H1 (cell line): ENCODE data around the gene NPSR1. TPM values are rescaled to one million over a fixed set of nuclear protein-coding genes. Genes with fewer than 3 reads are reported as not detected.

Source experiments
- CTCF ChIA-PET: fragments of 300-600 bp; sonication (Branson Sonifier 250); formaldehyde crosslinking; loops from one replicate; lab custom pipeline; 2021; ENCODE audit not compliant: partially characterized antibody; lab: Charles Lee
- POLR2A ChIA-PET: fragments of 300-600 bp; sonication (Branson Sonifier 250); formaldehyde crosslinking; loops from one replicate; lab custom pipeline; 2021; ENCODE audit warnings: inconsistent platforms; ENCODE audit not compliant: partially characterized antibody; lab: Charles Lee
- DNase-seq, 2 experiments: peaks; one replicate each; pipeline versions ENCODE4 v3.0.0 to v3.0.0-alpha.2; 2010 to 2022; ENCODE audit warnings: low spot score in 2 of 2, low read depth in 1 of 2, mixed read lengths in 1 of 2
- FAIRE-seq: peaks from 2 replicates; lab custom pipeline; 2011; peaks lifted over from hg19 to GRCh38; lab: Jason Lieb, UNC
- H2AFZ ChIP-seq: 2 replicates; pipeline ENCODE4 v1.8.1; 2012; ENCODE audit warnings: low read length, inconsistent platforms
- H2AK5ac ChIP-seq: 2 replicates; pipeline ENCODE4 v1.6.1; 2013; ENCODE audit warnings: low read depth, low read length
- H2BK120ac ChIP-seq: replicated peaks from 2 replicates; pipeline ENCODE3; 2013; ENCODE audit warnings: low read depth, low read length, inconsistent platforms
- H2BK12ac ChIP-seq: 2 replicates; pipeline ENCODE4 v1.6.1; 2013; ENCODE audit warnings: low read depth, low read length
- H2BK15ac ChIP-seq: 2 replicates; pipeline ENCODE4 v1.6.1; 2013; ENCODE audit warnings: low read length
- H2BK20ac ChIP-seq: 2 replicates; pipeline ENCODE4 v1.6.1; 2013; ENCODE audit warnings: low read length
- H2BK5ac ChIP-seq: 2 replicates; pipeline ENCODE4 v1.6.1; 2013; ENCODE audit warnings: low read depth, low read length
- H3K14ac ChIP-seq: 2 replicates; pipeline ENCODE4 v1.6.1; 2013; ENCODE audit warnings: inconsistent platforms; ENCODE audit not compliant: insufficient read length
- H3K18ac ChIP-seq: 2 replicates; pipeline ENCODE4 v1.6.1; 2013; ENCODE audit warnings: low read length; ENCODE audit errors: extremely low read depth
- H3K23ac ChIP-seq: 2 replicates; pipeline ENCODE4 v1.6.1; 2013; ENCODE audit warnings: inconsistent platforms; ENCODE audit not compliant: insufficient read length
- H3K23me2 ChIP-seq: 2 replicates; pipeline ENCODE4 v1.6.1; 2013; ENCODE audit warnings: low read depth, low read length
- H3K27ac ChIP-seq: 2 replicates; pipeline ENCODE4 v1.6.1; 2011; ENCODE audit warnings: low read depth, low read length, inconsistent platforms
- H3K27me3 ChIP-seq, 4 experiments: replicated peaks in 1 of 4; 1 replicate in 1 of 4; 2 replicates in 3 of 4; pipeline versions ENCODE4 v1.6.1 to v1.8.1; 2011 to 2013; ENCODE audit warnings: low read length in 3 of 4, mild to moderate bottlenecking in 3 of 4, inconsistent platforms in 2 of 4, mixed read lengths in 2 of 4, moderate library complexity in 1 of 4; ENCODE audit not compliant: control insufficient read depth in 3 of 4, insufficient read depth in 3 of 4; ENCODE audit errors: extremely low read depth in 1 of 4
- H3K36me3 ChIP-seq, 4 experiments: 2 replicates each; pipeline versions ENCODE4 v1.6.1 to v1.8.1; 2011 to 2013; ENCODE audit warnings: mild to moderate bottlenecking in 4 of 4, low read length in 3 of 4, moderate library complexity in 2 of 4, control low read depth in 1 of 4, inconsistent platforms in 1 of 4; ENCODE audit not compliant: insufficient read depth in 4 of 4, control insufficient read depth in 2 of 4
- H3K4ac ChIP-seq: replicated peaks from 2 replicates; pipeline ENCODE3; 2013; ENCODE audit warnings: low read length, low read depth, mixed read lengths, inconsistent platforms; ENCODE audit not compliant: insufficient read length
- H3K4me1 ChIP-seq, 4 experiments: replicated peaks in 1 of 4; 1 replicate in 1 of 4; 2 replicates in 3 of 4; pipeline versions ENCODE4 v1.6.1 to v1.8.1; 2011 to 2013; ENCODE audit warnings: low read length in 3 of 4, inconsistent platforms in 2 of 4, mixed read lengths in 1 of 4; ENCODE audit not compliant: insufficient read depth in 4 of 4, control insufficient read depth in 3 of 4
- H3K4me2 ChIP-seq, 2 experiments: 2 replicates each; pipeline versions ENCODE4 v1.6.1 to v1.8.1; 2011 to 2013; ENCODE audit warnings: low read depth in 2 of 2, low read length in 2 of 2, control low read depth in 1 of 2, inconsistent platforms in 1 of 2, mild to moderate bottlenecking in 1 of 2; ENCODE audit not compliant: insufficient read depth in 1 of 2
- H3K4me3 ChIP-seq, 4 experiments: fragments of 200-600, 300-600 bp in 1 of 4; sonication (generic), shearing (Covaris generic), sonication (Bioruptor Twin) in 1 of 4; 2 replicates each; pipeline versions ENCODE4 v1.5.1 to v1.8.1; 2011 to 2016; ENCODE audit warnings: low read length in 4 of 4, low read depth in 3 of 4, control low read depth in 2 of 4, inconsistent platforms in 2 of 4, mild to moderate bottlenecking in 2 of 4, mixed read lengths in 1 of 4, moderate library complexity in 1 of 4; ENCODE audit not compliant: insufficient read depth in 2 of 4; ENCODE audit errors: extremely low read depth in 1 of 4
- H3K56ac ChIP-seq: replicated peaks from 2 replicates; pipeline ENCODE3; 2013; ENCODE audit warnings: low read depth, mild to moderate bottlenecking, mixed read lengths, low read length, inconsistent platforms; ENCODE audit not compliant: insufficient read length
- H3K79me1 ChIP-seq: 2 replicates; pipeline ENCODE4 v1.6.1; 2013; ENCODE audit warnings: low read depth, low read length, control low read depth
- H3K79me2 ChIP-seq, 2 experiments: 2 replicates each; pipeline versions ENCODE4 v1.6.1 to v1.8.1; 2012 to 2013; ENCODE audit warnings: low read length in 2 of 2, mild to moderate bottlenecking in 2 of 2, inconsistent platforms in 1 of 2; ENCODE audit not compliant: insufficient read depth in 2 of 2, control insufficient read depth in 1 of 2
- H3K9ac ChIP-seq, 4 experiments: replicated peaks in 1 of 4; 1 replicate in 1 of 4; 2 replicates in 3 of 4; pipeline versions ENCODE4 v1.6.1 to v1.8.1; 2011 to 2013; ENCODE audit warnings: low read depth in 3 of 4, low read length in 3 of 4, control low read depth in 2 of 4, mild to moderate bottlenecking in 2 of 4, moderate library complexity in 2 of 4, inconsistent platforms in 1 of 4; ENCODE audit errors: extremely low read depth in 1 of 4
- H3K9me3 ChIP-seq, 2 experiments: 2 replicates each; pipeline versions ENCODE4 v1.6.1 to v1.8.1; 2012 to 2013; ENCODE audit warnings: mild to moderate bottlenecking in 2 of 2, moderate library complexity in 2 of 2, control low read depth in 1 of 2, inconsistent platforms in 1 of 2, low read depth in 1 of 2, low read length in 1 of 2, mixed read lengths in 1 of 2; ENCODE audit not compliant: insufficient read depth in 2 of 2
- H4K20me1 ChIP-seq, 2 experiments: replicated peaks in 1 of 2; 2 replicates each; pipeline versions ENCODE3 to v1.8.1; 2011 to 2013; ENCODE audit warnings: inconsistent platforms in 2 of 2, low read length in 2 of 2, mild to moderate bottlenecking in 1 of 2; ENCODE audit not compliant: insufficient read depth in 2 of 2, control insufficient read depth in 1 of 2
- H4K5ac ChIP-seq: 2 replicates; pipeline ENCODE4 v1.6.1; 2013; ENCODE audit warnings: low read length, low read depth, mixed read lengths, inconsistent platforms; ENCODE audit not compliant: insufficient read length
- H4K8ac ChIP-seq: 2 replicates; pipeline ENCODE4 v1.8.0; 2013; ENCODE audit warnings: mild to moderate bottlenecking, moderate library complexity, low read length, inconsistent platforms; ENCODE audit not compliant: insufficient read depth; ENCODE audit errors: extremely low read depth
- H4K91ac ChIP-seq: replicated peaks from 2 replicates; pipeline ENCODE3; 2013; ENCODE audit warnings: low read length, mixed read lengths, inconsistent platforms; ENCODE audit not compliant: insufficient read length
- BRCA1 ChIP-seq: IDR thresholded peaks from 2 replicates; pipeline ENCODE4 v1.6.1; 2012; ENCODE audit warnings: low read depth, low read length, improper control_type of control experiment
- EP300 ChIP-seq, 2 experiments: IDR thresholded peaks; 1 replicate in 1 of 2; 2 replicates in 1 of 2; pipeline ENCODE4 v1.6.1; 2011 to 2012; ENCODE audit warnings: low read depth in 2 of 2, low read length in 2 of 2, mild to moderate bottlenecking in 2 of 2, borderline replicate concordance in 1 of 2, inconsistent platforms in 1 of 2, moderate library complexity in 1 of 2
- FOSL1 ChIP-seq: IDR thresholded peaks from 2 replicates; pipeline ENCODE4 v1.6.1; 2011; ENCODE audit warnings: mild to moderate bottlenecking, low read depth, low read length, moderate library complexity; ENCODE audit not compliant: insufficient read depth
- HDAC6 ChIP-seq: IDR thresholded peaks from one replicate; pipeline ENCODE4 v1.7.1; 2012; ENCODE audit warnings: low read depth, mild to moderate bottlenecking, inconsistent platforms, low read length, moderate library complexity
- MAFK ChIP-seq: IDR thresholded peaks from 2 replicates; pipeline ENCODE4 v1.6.1; 2012; ENCODE audit warnings: low read depth, mild to moderate bottlenecking, improper control_type of control experiment, low read length
- RBBP5 ChIP-seq: IDR thresholded peaks from 2 replicates; pipeline ENCODE4 v1.7.1; 2012; ENCODE audit warnings: low read depth, mild to moderate bottlenecking, inconsistent platforms, low read length, moderate library complexity, borderline replicate concordance
- SAP30 ChIP-seq: fragments of 300-600 bp; sonication (generic); IDR thresholded peaks from 2 replicates; pipeline ENCODE4 v1.7.1; 2012; ENCODE audit warnings: low read length, moderate library complexity, mild to moderate bottlenecking, inconsistent platforms; ENCODE audit not compliant: insufficient read depth, insufficient replicate concordance
- SP4 ChIP-seq: IDR thresholded peaks from 2 replicates; pipeline ENCODE4 v1.6.1; 2012; ENCODE audit warnings: low read length, inconsistent platforms
- TBP ChIP-seq: IDR thresholded peaks from 2 replicates; pipeline ENCODE4 v1.6.1; 2011; ENCODE audit warnings: low read depth, low read length, improper control_type of control experiment
- TCF12 ChIP-seq: IDR thresholded peaks from 2 replicates; pipeline ENCODE4 v1.6.1; 2011; ENCODE audit warnings: low read depth, mild to moderate bottlenecking, low read length
- ZNF274 ChIP-seq: IDR thresholded peaks from 2 replicates; pipeline ENCODE4 v1.7.0; 2012; ENCODE audit warnings: low read length, borderline replicate concordance; ENCODE audit errors: extremely low read depth
- polyA plus RNA-seq, 7 experiments: library from polyadenylated mRNA; depleted of rRNA in 3 of 7; stranded (reverse) in 5 of 7; unstranded in 2 of 7; fragments of >200 nt in 5 of 7; fragments of 200-250 nt in 2 of 7; gene quantifications; 1 replicate in 5 of 7; 2 replicates in 1 of 7; 4 replicates in 1 of 7; pipeline versions ENCODE4 v1.2.1 to v1.2.3, GENCODE V29; 2011 to 2013; ENCODE audit warnings: missing spikeins in 2 of 7, mixed read lengths in 2 of 7
- total RNA-seq: library from RNA; stranded (reverse); fragmentation: NEBNext Ultra II Directional; extraction: Animal tissue kit (Norgen Biotek cat#: 25700); gene quantifications from 2 replicates; pipeline ENCODE4 v1.2.1, GENCODE V29; 2021
- TF ChIP-seq, protein P1 (sequence below): IDR thresholded peaks from 2 replicates; pipeline ENCODE4 v1.6.1; 2012; ENCODE audit warnings: inconsistent platforms
- TF ChIP-seq, protein P2 (sequence below): IDR thresholded peaks from 2 replicates; pipeline ENCODE4 v1.6.1; 2012; ENCODE audit warnings: inconsistent platforms

NPSR1 gene
- total and polyA plus RNA-seq, 2 of the 8 experiments (the other 6 are each of a cell fraction or from before 2014, with no cell fraction given): not detected

DNA sequence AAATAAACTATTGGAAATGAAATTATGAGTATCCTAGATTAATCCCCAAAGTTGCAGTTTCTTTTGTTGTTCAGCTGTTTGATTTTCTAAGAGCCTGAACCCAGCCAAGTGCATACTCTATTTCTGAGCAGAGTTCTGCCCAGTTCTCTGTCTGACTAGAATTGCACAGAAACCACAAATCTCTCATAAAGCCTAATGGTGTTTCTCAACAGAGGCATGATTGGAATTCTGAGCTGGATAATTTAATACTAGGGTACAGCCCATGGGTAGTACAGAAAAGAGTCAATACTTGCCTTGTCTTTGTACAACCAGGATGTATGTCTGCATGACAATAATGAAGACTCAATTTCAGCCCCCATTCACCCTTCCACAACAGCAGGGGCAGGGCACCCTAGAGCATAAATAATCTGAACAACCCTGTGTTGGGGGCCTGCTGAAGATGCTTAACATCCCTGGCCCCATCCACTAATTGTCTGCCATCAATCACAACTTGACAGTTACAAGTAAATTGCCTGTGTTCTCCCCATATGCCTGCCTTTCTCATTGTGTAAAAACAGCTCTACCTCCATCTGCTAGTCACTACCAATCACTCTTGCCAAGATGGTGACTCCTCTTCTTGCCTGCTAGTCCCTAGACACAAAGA lies 114.4 kb downstream of the NPSR1 start:
- no peak for TF ChIP-seq SP4
- TF ChIP-seq SAP30: no peak
- no peak for TF ChIP-seq HDAC6
- no peak for TF ChIP-seq MAFK
- TF ChIP-seq FOSL1: no peak
- TF ChIP-seq RBBP5: no peak
- TF ChIP-seq, protein P1, sequence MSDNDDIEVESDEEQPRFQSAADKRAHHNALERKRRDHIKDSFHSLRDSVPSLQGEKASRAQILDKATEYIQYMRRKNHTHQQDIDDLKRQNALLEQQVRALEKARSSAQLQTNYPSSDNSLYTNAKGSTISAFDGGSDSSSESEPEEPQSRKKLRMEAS: no peak
- TF ChIP-seq BRCA1: no peak
- TF ChIP-seq, protein P2, sequence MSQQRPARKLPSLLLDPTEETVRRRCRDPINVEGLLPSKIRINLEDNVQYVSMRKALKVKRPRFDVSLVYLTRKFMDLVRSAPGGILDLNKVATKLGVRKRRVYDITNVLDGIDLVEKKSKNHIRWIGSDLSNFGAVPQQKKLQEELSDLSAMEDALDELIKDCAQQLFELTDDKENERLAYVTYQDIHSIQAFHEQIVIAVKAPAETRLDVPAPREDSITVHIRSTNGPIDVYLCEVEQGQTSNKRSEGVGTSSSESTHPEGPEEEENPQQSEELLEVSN: no peak
- no peak for TF ChIP-seq ZNF274
- no peak for TF ChIP-seq EP300 (IDR thresholded peaks at IDR 0.05; ENCODE audit: borderline replicate concordance in 1 of 2, low read depth in 2 of 2, low read length in 2 of 2)
- no peak for TF ChIP-seq TCF12
- no peak for TF ChIP-seq TBP
- TF ChIP-seq, all 59 proteins: peak for 0
- FAIRE-seq: no peak
- no peak overlapping the region for H3K27ac ChIP-seq
- no peak overlapping the region for H2AK5ac ChIP-seq
- no peak overlapping the region for H3K4me2 ChIP-seq
- H3K23me2 ChIP-seq: no peaks in the 10 kb centered on the region
- CTCF ChIA-PET: interaction anchor here (1.2 kb wide), 1 partner anchor 12 kb away, joined by 5 read pairs; no protein-coding TSS in a partner anchor
- H2BK12ac ChIP-seq: no peak overlapping the region
- no peaks in the 10 kb centered on the region for H3K79me2 ChIP-seq
- H3K4me1 ChIP-seq: peaks cover under 1 to 6% (median 5%) of the 10 kb centered on the region in 4 experiments; a peak in 4 of 7 replicates
- H2BK15ac ChIP-seq: no peak overlapping the region
- DNase-seq: no peak
- no peak overlapping the region for H2BK120ac ChIP-seq
- H3K23ac ChIP-seq: no peak overlapping the region
- no peak overlapping the region for H2BK5ac ChIP-seq
- no peak overlapping the region for H4K5ac ChIP-seq
- H2AFZ ChIP-seq: no peak overlapping the region
- no peak overlapping the region for H3K4me3 ChIP-seq
- H3K9ac ChIP-seq: no peak overlapping the region
- H3K56ac ChIP-seq: no peak overlapping the region
- H4K8ac ChIP-seq: no peak overlapping the region
- no peaks in the 10 kb centered on the region for H3K36me3 ChIP-seq
- H3K27me3 ChIP-seq: no peaks in the 10 kb centered on the region
- no peaks in the 10 kb centered on the region for H3K9me3 ChIP-seq
- no peaks in the 10 kb centered on the region for H4K20me1 ChIP-seq
- POLR2A ChIA-PET: no interaction called here
- no peak overlapping the region for H4K91ac ChIP-seq
- H3K14ac ChIP-seq: no peak overlapping the region
- H3K4ac ChIP-seq: no peak overlapping the region
- no peaks in the 10 kb centered on the region for H3K79me1 ChIP-seq
- no peak overlapping the region for H2BK20ac ChIP-seq
- H3K18ac ChIP-seq: no peak overlapping the region
